ENCODE results near the gene TKTL2. TPM values are rescaled to one million over a fixed set of nuclear protein-coding genes. Genes with fewer than 3 reads are reported as not detected.
A peak's percentile ranks its signal among the peaks of the same experiment; 100 is the strongest.

Gene TKTL2
- total and polyA plus RNA-seq, 12 donors, result not detected

DNA sequence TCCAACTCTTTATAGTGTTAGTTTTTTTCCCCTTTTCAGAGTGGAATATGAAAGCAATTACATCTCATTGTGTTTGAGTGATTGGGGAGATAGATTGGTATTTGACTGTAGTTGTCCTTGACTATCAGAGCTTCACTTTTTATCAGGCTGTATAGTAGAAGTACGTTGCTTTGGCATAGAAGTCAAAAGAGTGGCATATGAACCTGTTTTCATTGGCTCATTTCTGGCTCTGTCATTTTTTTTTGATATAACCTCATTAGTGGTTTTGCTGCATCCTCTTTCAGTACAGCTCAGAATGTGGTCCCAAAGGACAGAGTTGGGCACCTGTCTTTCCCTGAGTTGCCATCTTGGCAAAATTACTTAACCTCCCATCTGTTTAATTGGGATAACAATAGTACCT lies 22.3 kb upstream of the TKTL2 start:
- intact Hi-C loops (cut with DNase I), result no loop called here
- no peaks in the 10 kb centered on the region for H3K27me3 ChIP-seq
- H3K36me3 ChIP-seq, result peaks cover 0 to 4% (median 0%) of the 10 kb centered on the region in 9 donors
- no peaks in the 10 kb centered on the region for H3K9me3 ChIP-seq
- H3K4me3 ChIP-seq, result peak overlapping the region in 4 of 10 donors; percentile 73 to 96 (median 90)
- 4 to 16% methylated on average over 1 of the region's 1 CpG for WGBS, 2 donors
- no peak overlapping the region for H3K27ac ChIP-seq
- H3K4me1 ChIP-seq, result peaks cover 0 to 32% (median 12%) of the 10 kb centered on the region in 9 donors
- ATAC-seq, result no peak
- TF ChIP-seq CTCF (IDR thresholded peaks at IDR 0.05), result no peak
- DNase-seq, result no peak

DNA sequence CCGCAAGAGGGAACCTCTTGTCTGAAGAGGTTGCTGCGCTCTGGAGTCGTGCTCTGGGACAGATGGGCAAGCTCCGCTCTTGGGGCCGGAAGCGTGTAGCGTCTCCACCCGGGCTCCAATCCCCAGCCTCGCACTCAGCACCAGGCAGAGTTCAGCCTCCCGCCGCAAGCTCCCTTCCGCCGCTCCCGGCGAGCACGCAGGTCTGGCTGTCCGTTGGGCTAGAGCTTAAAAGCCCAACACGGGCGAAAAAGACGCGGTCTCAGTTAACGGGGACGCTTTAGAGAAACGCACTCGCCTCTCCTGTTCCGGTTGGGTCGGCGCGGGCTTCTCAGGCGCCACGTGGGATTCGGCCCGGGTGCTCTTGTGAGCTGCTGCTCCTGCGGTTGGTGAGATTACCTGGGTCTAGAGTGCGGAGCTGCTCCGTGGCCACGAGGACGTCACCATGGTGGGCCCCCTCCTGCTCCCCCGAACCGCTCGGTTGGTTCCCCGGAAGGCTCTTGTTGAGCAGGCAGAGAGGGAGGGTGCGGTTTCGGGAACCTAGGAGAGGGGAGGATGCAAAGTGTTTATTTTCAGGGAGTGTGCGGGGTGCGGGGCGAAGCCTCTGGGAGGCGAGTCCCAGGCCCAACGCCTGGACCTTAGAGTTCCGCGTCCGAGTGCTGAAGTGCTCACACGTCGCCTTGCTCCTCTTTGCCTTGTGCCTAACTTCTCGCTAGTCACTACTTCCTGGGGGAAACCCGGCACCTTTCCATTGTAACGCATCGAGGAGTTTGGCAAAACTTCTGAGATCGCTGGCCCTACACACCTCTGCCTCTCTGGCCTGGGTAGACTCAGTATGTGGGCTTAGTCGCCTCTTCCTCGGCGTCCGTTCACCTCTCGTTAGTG lies 21.0 kb upstream of the TKTL2 start, which contains the start of gene TMA16:
TSS of gene TMA16 (plus strand) at position 331 of the 882 bp plus-strand sequence. CDS start at position 443, 112 bp downstream.
- ATAC-seq, result peak; percentile 92 to 99 (median 98)
- Histone ChIP-seq H3K36me3 (peaks cover 0 to 4% (median 0%) of the 10 kb centered on the region in 9 donors), H3K4me1 (peaks cover 0 to 32% (median 12%) of the 10 kb centered on the region in 9 donors), H3K27ac (peak within 1 kb of the TSS; percentile 1 to 91 (median 84)), H3K4me3 (peak within 1 kb of the TSS; percentile 64 to 96 (median 86)), H3K9me3 (no peaks in the 10 kb centered on the region), H3K27me3 (no peaks in the 10 kb centered on the region)
- peak; percentile 79 to 84 for DNase-seq
- 0% methylated on average over 64 of the region's 64 CpGs for WGBS, 2 donors
- intact Hi-C loops (cut with DNase I), result loop anchor here in 1 of 10 donors (5.0 kb wide), 1 partner anchor 327 kb away; the partner anchor contains the start of gene NAF1
- TF ChIP-seq CTCF (IDR thresholded peaks at IDR 0.05), result no peak

DNA sequence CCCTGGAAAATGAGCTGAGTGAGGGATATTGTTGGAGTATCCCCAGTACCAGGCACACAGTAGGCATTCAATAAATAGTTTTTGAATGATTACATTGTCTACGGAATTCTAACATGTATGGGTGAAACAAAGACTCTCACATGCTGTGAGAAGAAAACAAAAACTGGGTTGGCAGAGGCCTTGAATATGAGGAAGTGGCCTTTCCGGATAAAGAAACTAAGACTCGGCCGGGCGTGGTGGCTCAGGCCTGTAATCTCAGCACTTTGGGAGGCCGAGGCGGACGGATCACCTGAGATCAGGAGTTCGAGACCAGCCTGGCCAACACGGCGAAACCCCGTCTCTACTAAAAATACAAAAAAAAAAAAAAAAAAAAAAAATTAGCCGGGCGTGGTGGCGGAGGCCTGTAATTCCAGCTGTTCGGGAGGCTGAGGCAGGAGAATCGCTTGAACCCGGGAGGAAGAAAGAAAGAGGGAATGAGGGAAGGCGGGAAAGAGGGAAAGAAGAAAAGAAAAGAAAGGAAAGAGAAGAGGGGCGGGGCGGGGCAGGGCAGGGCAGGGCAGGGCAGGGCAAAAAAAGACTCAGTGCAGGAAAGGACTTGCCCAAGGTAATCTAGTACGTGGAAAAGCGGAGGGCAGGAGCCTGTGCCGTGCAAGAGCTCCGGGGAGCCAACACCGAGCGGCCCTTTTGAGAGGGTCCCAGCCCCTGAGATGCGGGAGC lies 20.2 kb upstream of the TKTL2 start:
- H3K9me3 ChIP-seq, result no peaks in the 10 kb centered on the region
- peaks cover 0 to 32% (median 12%) of the 10 kb centered on the region in 9 donors for H3K4me1 ChIP-seq
- DNase-seq (peak; percentile 13 to 25), ATAC-seq (peak in 3 of 8 donors; percentile 25 to 37 (median 34))
- TF ChIP-seq CTCF (IDR thresholded peaks at IDR 0.05), result no peak
- intact Hi-C loops (cut with DNase I), result loop anchor here in 1 of 10 donors (5.0 kb wide), 1 partner anchor 326 kb away; the partner anchor contains the start of gene NAF1
- peak overlapping the region; percentile 1 to 91 (median 84) for H3K27ac ChIP-seq
- H3K4me3 ChIP-seq, result peak overlapping the region; percentile 64 to 96 (median 86)
- WGBS, 2 donors, result 48 to 57% methylated on average over 25 to 28 of the region's 28 CpGs
- peaks cover 0 to 4% (median 0%) of the 10 kb centered on the region in 9 donors for H3K36me3 ChIP-seq
- no peaks in the 10 kb centered on the region for H3K27me3 ChIP-seq

GRCh38 chr4:163492951-163493504 lies 19.5 kb upstream of the TKTL2 start:
- H3K36me3 ChIP-seq, result peaks cover 0 to 4% (median 0%) of the 10 kb centered on the region in 9 donors
- H3K4me1 ChIP-seq, result peaks cover 0 to 32% (median 12%) of the 10 kb centered on the region in 9 donors
- no peak for TF ChIP-seq CTCF (IDR thresholded peaks at IDR 0.05)
- H3K4me3 ChIP-seq, result no peak overlapping the region
- H3K9me3 ChIP-seq, result no peaks in the 10 kb centered on the region
- intact Hi-C loops (cut with DNase I), result loop anchor here in 1 of 10 donors (5.0 kb wide), 1 partner anchor 326 kb away; the partner anchor contains the start of gene NAF1
- H3K27me3 ChIP-seq, result no peaks in the 10 kb centered on the region
- DNase-seq (no peak), ATAC-seq (no peak)
- WGBS, 2 donors, result 92 to 93% methylated on average over 6 of the region's 6 CpGs
- peak overlapping the region in 2 of 10 donors; percentile 1 to 90 for H3K27ac ChIP-seq

Measured in heart right ventricle (tissue), 16 donors.